ENCODE results near the gene RRBP1. TPM values are rescaled to one million over a fixed set of nuclear protein-coding genes. Genes with fewer than 3 reads are reported as not detected.
A peak's percentile ranks its signal among the peaks of the same experiment; 100 is the strongest.

Gene RRBP1
- total RNA-seq, 2 donors from 2014 or later: 113 to 134 TPM

DNA sequence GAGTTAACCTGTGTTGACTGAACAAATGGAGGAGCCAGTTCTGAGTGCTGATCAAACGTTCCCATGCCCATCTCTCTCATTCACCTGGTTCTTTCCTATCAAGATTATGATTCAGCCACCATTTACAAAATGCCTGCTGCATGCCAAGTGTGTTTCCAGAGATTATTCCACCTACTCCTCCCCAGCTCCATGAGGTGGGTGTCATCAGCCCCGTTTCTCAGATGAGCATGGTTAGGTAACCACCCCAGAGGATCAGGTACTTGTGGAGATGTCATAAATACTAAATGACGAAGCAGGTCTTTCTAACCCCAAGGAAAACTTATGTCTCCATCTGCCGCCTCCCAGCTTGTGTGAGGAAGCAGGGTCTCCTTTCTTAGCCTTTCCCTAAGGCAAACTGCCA lies 19.8 kb upstream of the RRBP1 start:
- Mint-ChIP-seq H3K9me3 (no peaks in the 10 kb centered on the region), H3K27me3 (no peaks in the 10 kb centered on the region)

DNA sequence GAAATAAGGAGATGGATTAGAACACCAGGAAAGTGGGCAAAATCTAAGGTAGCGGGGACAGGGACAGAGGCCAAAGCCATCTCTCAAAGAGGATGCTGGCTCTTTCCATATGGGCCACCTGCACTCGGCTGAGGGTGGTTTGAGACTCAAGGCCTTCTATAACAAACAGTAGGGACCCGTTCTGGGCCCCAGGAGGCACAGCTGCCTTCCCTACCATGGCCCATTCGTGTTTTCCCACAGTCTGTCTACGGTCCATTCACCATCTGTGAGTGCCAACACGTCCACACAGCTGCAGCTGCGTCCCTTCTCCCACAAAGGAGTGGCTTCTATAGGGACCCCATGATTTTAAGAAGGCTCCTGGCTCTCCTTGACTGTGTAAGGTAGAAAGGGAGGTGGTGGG lies 18.6 kb upstream of the RRBP1 start:
- H3K36me3 Mint-ChIP-seq: no peaks in the 10 kb centered on the region
- ATAC-seq: no peak
- no peak overlapping the region for H3K4me3 Mint-ChIP-seq
- H3K27me3 Mint-ChIP-seq: no peaks in the 10 kb centered on the region
- DNase-seq (ENCODE audit: low spot score): no peak
- no peak overlapping the region for H3K27ac Mint-ChIP-seq
- H3K4me1 Mint-ChIP-seq (ENCODE audit: low read depth in 2 of 2): peaks cover 0 to 2% of the 10 kb centered on the region in 2 donors
- H3K9me3 Mint-ChIP-seq: no peaks in the 10 kb centered on the region

More for the DNA sequence above, 19.8 kb upstream of the RRBP1 start:
- no peak overlapping the region for H3K4me3 Mint-ChIP-seq
- peaks cover 0 to 2% of the 10 kb centered on the region in 2 donors for H3K4me1 Mint-ChIP-seq (ENCODE audit: low read depth in 2 of 2)
- no peak overlapping the region for H3K27ac Mint-ChIP-seq
- DNase-seq (ENCODE audit: low spot score) (no peak), ATAC-seq (no peak)
- no peaks in the 10 kb centered on the region for H3K36me3 Mint-ChIP-seq

- H3K36me3 Mint-ChIP-seq: no peaks in the 10 kb centered on the region
- no peak for ATAC-seq
- no peak for DNase-seq (ENCODE audit: low spot score)
- H3K9me3 Mint-ChIP-seq: no peaks in the 10 kb centered on the region
- no peak within 1 kb of the TSS for H3K4me3 Mint-ChIP-seq
- H3K4me1 Mint-ChIP-seq (ENCODE audit: low read depth in 2 of 2): peaks cover 0 to 2% of the 10 kb centered on the region in 2 donors
- H3K27ac Mint-ChIP-seq: no peak within 1 kb of the TSS
- H3K27me3 Mint-ChIP-seq: no peaks in the 10 kb centered on the region
These were observed 17.9 kb upstream of the RRBP1 start, which contains the start of gene BANF2 for GRCh38 chr20:17699931-17700351. TSS of gene BANF2 (plus strand) at chr20:17699966. CDS start at chr20:17725026, 25,060 bp downstream.

DNA sequence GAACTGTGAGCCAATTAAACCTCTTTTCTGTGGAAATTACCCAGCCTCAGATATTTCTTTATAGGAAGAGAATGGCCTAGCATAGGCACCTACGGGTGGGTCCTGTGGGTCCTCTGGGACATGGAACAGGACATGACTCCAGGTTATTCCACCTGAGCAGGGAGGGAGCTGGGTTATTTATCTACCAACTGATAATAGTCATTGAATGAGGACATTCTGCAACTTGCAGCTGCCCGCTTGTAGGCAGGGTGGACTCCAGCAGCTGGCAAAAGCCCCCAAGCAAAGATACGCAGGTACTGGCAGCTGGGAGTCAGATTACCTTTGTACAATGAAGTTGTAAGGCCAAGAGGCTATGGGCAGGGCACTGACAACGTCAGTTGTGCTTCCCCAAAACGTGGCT lies 16.3 kb upstream of the RRBP1 start:
- Mint-ChIP-seq H3K4me3 (no peak overlapping the region), H3K36me3 (no peaks in the 10 kb centered on the region), H3K27me3 (peaks cover 4 to 6% of the 10 kb centered on the region in 2 donors)

DNA sequence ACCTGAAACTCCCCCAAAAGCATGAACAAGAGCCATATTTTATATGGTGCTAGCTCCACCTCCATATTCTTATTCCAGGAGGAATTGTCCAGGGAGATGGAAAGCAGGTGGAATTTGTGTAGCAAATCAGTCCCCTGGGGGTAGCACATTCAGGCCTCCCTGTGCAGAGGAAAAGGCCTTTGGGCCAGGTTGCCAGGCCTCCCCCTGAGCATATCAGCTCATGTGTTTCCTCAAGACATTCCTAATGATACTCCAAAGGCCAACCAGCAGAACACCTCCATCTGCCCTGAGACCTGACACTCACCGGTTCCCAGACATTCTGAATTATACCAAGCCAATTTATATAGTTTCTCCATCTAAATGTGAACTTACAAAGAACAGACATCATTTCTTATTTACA lies 15.1 kb upstream of the RRBP1 start:
- peak overlapping the region in 1 of 2 donors; percentile 52 for H3K27ac Mint-ChIP-seq
- ATAC-seq (no peak), DNase-seq (ENCODE audit: low spot score) (no peak)
- H3K4me1 Mint-ChIP-seq (ENCODE audit: low read depth in 2 of 2): no peaks in the 10 kb centered on the region
- no peaks in the 10 kb centered on the region for H3K36me3 Mint-ChIP-seq
- peaks cover 6% of the 10 kb centered on the region in 2 donors for H3K27me3 Mint-ChIP-seq
- no peak overlapping the region for H3K4me3 Mint-ChIP-seq
- no peaks in the 10 kb centered on the region for H3K9me3 Mint-ChIP-seq

More for the DNA sequence above, 16.3 kb upstream of the RRBP1 start:
- Mint-ChIP-seq H3K9me3 (no peaks in the 10 kb centered on the region), H3K27ac (no peak overlapping the region), H3K4me1 (ENCODE audit: low read depth in 2 of 2) (no peaks in the 10 kb centered on the region)
- ATAC-seq (no peak), DNase-seq (ENCODE audit: low spot score) (no peak)

DNA sequence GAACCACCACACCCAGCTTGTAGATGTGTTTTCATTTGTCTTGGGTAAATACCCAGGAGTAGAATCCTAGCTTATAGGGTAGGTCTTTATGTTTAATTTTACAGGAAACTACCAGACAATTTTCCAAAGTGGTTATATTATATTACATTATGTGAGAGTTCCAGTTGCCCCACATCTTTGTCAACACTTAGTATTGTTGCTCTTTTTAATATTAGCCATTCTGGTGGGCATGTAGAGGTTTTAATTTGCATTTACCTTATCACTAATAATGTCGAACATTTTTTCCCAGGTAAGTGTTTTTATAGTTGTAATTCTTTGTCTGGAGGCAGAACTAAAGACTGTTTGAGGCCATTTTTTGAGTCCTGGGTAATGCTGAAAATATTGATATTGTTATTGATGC lies 14.2 kb upstream of the RRBP1 start:
- Mint-ChIP-seq H3K4me1 (ENCODE audit: low read depth in 2 of 2) (no peaks in the 10 kb centered on the region), H3K4me3 (no peak overlapping the region), H3K36me3 (no peaks in the 10 kb centered on the region), H3K27ac (no peak overlapping the region), H3K27me3 (peaks cover 6 to 12% of the 10 kb centered on the region in 2 donors), H3K9me3 (no peaks in the 10 kb centered on the region)
- DNase-seq (ENCODE audit: low spot score) (no peak), ATAC-seq (no peak)

GRCh38 chr20:17694767-17695166 lies 12.7 kb upstream of the RRBP1 start:
- Mint-ChIP-seq H3K27me3 (peaks cover 6 to 20% of the 10 kb centered on the region in 2 donors), H3K36me3 (no peaks in the 10 kb centered on the region)

DNA sequence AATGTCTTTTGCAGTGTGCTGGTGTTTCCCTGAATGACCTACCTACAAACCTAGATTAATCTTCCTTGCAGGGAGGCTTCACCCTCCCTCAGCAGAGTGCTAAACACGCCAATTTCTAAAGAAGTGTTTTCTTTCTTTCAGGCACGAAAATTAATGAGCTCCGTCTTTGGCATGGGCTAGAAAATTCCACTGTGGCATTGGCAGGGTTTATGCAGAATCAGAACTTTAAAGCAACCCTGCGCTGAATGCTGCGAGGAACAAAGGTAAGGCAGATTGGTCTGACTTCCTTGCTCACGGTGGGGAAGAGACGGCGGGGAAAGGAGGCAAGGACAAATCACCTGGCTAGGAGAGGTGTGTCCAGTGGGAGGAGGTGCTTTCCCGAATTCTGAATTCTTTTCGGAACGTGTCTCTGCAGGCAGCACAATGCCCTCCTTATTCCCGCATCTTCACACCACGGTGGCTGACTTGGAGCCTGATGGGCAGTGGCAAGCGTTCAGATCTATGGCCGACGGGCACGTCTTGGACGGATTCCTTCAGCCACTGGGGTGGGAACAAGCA lies 11.5 kb upstream of the RRBP1 start:
- ATAC-seq: no peak
- Mint-ChIP-seq H3K9me3 (no peaks in the 10 kb centered on the region), H3K27me3 (peaks cover 9 to 26% of the 10 kb centered on the region in 2 donors), H3K27ac (no peak overlapping the region), H3K4me1 (ENCODE audit: low read depth in 2 of 2) (no peaks in the 10 kb centered on the region), H3K4me3 (no peak overlapping the region), H3K36me3 (no peaks in the 10 kb centered on the region)
- no peak for DNase-seq (ENCODE audit: low spot score)

More at GRCh38 chr20:17694767-17695166, 12.7 kb upstream of the RRBP1 start:
- Mint-ChIP-seq H3K4me3 (no peak overlapping the region), H3K27ac (no peak overlapping the region), H3K9me3 (no peaks in the 10 kb centered on the region), H3K4me1 (ENCODE audit: low read depth in 2 of 2) (no peaks in the 10 kb centered on the region)
- DNase-seq (ENCODE audit: low spot score) (no peak), ATAC-seq (no peak)

- ATAC-seq (no peak), DNase-seq (ENCODE audit: low spot score) (no peak)
- Mint-ChIP-seq H3K9me3 (no peaks in the 10 kb centered on the region), H3K27me3 (peaks cover 26 to 40% of the 10 kb centered on the region in 2 donors), H3K4me1 (ENCODE audit: low read depth in 2 of 2) (peaks cover 0 to 6% of the 10 kb centered on the region in 2 donors), H3K27ac (no peak overlapping the region), H3K36me3 (no peaks in the 10 kb centered on the region), H3K4me3 (no peak overlapping the region)
These were observed 9.7 kb upstream of the RRBP1 start for GRCh38 chr20:17691758-17692157.

DNA sequence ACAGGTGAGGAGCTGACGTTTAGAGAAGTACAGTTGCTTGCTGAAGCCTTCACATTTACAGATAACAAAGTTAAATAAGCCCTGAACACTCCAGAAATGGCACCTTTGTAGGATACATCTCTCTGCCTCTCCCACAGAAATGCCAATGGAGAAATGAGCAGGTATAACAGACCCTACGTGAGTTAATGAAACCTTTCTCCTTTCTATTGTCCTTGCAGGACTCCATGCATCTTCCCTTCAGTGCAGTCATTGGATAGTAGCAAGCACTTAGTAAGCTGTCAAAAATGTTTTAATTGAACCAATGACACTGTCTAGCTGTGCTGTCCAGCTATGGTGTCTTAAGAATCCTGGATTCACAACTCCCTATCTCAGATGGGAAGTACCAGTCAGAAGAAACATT lies 8.1 kb upstream of the RRBP1 start:
- Mint-ChIP-seq H3K36me3 (no peaks in the 10 kb centered on the region), H3K9me3 (no peaks in the 10 kb centered on the region), H3K4me1 (ENCODE audit: low read depth in 2 of 2) (peaks cover 0 to 6% of the 10 kb centered on the region in 2 donors), H3K27ac (no peak overlapping the region), H3K4me3 (no peak overlapping the region), H3K27me3 (peaks cover 38 to 52% of the 10 kb centered on the region in 2 donors)
- no peak for DNase-seq (ENCODE audit: low spot score)
- no peak for ATAC-seq

DNA sequence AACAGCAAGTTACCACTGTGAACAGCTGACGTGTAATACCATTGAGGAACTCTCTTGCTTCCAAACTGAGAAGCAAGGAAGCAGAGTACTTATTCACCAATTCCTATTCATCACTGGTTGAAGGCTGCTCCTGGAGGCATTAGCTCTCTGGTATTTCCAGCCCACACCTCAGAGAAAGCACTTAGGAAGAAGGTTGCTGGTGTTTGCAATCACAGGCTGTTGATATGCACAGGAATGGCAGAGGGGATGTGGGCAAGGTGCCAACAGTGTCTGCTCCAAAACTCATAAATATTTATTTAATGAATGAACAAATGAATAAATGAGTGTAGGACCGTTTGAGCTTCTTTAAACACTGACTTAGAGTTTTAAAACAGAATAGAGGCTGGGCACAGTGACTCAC lies 6.9 kb upstream of the RRBP1 start:
- no peaks in the 10 kb centered on the region for H3K36me3 Mint-ChIP-seq
- peaks cover 42 to 57% of the 10 kb centered on the region in 2 donors for H3K27me3 Mint-ChIP-seq
- H3K27ac Mint-ChIP-seq: no peak overlapping the region
- H3K9me3 Mint-ChIP-seq: no peaks in the 10 kb centered on the region
- H3K4me1 Mint-ChIP-seq (ENCODE audit: low read depth in 2 of 2): peaks cover 0 to 6% of the 10 kb centered on the region in 2 donors
- no peak overlapping the region for H3K4me3 Mint-ChIP-seq
- DNase-seq (ENCODE audit: low spot score): no peak
- ATAC-seq: no peak

DNA sequence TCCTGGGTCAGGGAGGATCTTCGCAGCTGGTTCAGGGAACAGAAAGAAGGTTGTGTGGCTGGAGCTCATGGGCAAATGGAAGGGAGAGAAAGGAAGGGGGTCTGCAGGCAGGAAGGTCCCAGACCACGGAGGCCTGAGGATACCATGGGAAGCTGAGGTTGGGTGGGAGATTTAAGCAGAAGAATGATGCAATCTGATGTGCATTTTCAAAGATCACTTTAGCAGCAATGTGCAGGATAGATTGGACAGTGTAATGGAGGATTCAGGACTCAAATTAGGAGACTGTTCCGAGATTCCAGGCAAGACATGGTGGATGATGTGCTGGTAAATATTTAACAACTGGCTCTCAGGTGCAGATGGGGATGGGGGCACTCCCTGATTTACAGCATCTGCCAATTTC lies 5.8 kb upstream of the RRBP1 start:
- Mint-ChIP-seq H3K4me3 (no peak overlapping the region), H3K27ac (no peak overlapping the region), H3K4me1 (ENCODE audit: low read depth in 2 of 2) (peaks cover 8 to 12% of the 10 kb centered on the region in 2 donors), H3K9me3 (no peaks in the 10 kb centered on the region), H3K27me3 (peaks cover 49 to 59% of the 10 kb centered on the region in 2 donors), H3K36me3 (no peaks in the 10 kb centered on the region)
- ATAC-seq (no peak), DNase-seq (ENCODE audit: low spot score) (no peak)

DNA sequence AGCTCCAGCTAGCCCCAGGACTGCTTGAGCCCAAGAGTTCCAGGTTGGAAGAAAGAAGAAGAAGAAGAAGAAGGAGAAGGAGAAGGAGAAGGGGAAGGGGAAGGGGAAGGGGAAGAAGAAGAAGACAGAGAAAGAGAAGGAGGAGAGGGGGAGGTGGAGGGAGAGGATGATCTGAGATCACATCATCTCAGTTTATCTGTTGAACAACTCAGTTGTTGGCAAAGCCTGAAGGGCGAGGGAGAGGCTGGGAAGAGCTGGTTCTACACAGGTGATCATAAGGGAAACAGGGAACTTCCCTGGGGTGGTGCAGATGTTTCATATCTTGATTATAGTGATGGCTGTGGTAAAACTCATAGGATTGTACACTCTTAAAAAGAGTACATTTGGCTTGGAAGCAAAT lies 3.1 kb upstream of the RRBP1 start:
- ATAC-seq (no peak), DNase-seq (ENCODE audit: low spot score) (no peak)
- H3K27me3 Mint-ChIP-seq: peaks cover 44 to 51% of the 10 kb centered on the region in 2 donors
- H3K4me3 Mint-ChIP-seq: no peak overlapping the region
- H3K27ac Mint-ChIP-seq: no peak overlapping the region
- H3K36me3 Mint-ChIP-seq: no peaks in the 10 kb centered on the region
- H3K4me1 Mint-ChIP-seq (ENCODE audit: low read depth in 2 of 2): peaks cover 14 to 18% of the 10 kb centered on the region in 2 donors
- no peaks in the 10 kb centered on the region for H3K9me3 Mint-ChIP-seq

GRCh38 chr20:17684077-17684888 lies 2.2 kb upstream of the RRBP1 start:
- H3K27ac Mint-ChIP-seq: peak overlapping the region in 1 of 2 donors; percentile 9
- peaks cover 39 to 51% of the 10 kb centered on the region in 2 donors for H3K27me3 Mint-ChIP-seq
- ATAC-seq: no peak

More at GRCh38 chr20:17684077-17684888, 2.2 kb upstream of the RRBP1 start:
- Mint-ChIP-seq H3K4me3 (no peak overlapping the region), H3K4me1 (ENCODE audit: low read depth in 2 of 2) (peaks cover 23 to 27% of the 10 kb centered on the region in 2 donors), H3K36me3 (no peaks in the 10 kb centered on the region), H3K9me3 (no peaks in the 10 kb centered on the region)
- no peak for DNase-seq (ENCODE audit: low spot score)
